Aorta (tissue), 5 donors: ENCODE measurements around the gene WWOX. TPM values are rescaled to one million over a fixed set of nuclear protein-coding genes. Genes with fewer than 3 reads are reported as not detected.

Source experiments
- ATAC-seq: fragments of 200-7000 bp; cut with Tn5 transposase; one replicate; pipeline ENCODE4 v1.9.1; 2022; ENCODE audit warnings: moderate library complexity; ENCODE audit not compliant: low FRiP score
- DNase-seq, 2 donors: peaks; one replicate each; pipeline ENCODE4 v3.0.0-alpha.2; 2020
- H3K27ac ChIP-seq, 2 donors: one replicate each; pipeline ENCODE4 v1.5.1; 2013; ENCODE audit warnings: low read length in 2 of 2, mild to moderate bottlenecking in 2 of 2, moderate library complexity in 2 of 2, control low read depth in 1 of 2, inconsistent platforms in 1 of 2, low read depth in 1 of 2
- H3K27me3 ChIP-seq, 2 donors: one replicate each; pipeline ENCODE4 v1.6.1; 2013; ENCODE audit warnings: control low read depth in 1 of 2, low read length in 1 of 2, mild to moderate bottlenecking in 1 of 2, moderate library complexity in 1 of 2; ENCODE audit not compliant: insufficient read depth in 2 of 2, control insufficient read depth in 1 of 2
- H3K36me3 ChIP-seq, 2 donors: one replicate each; pipeline ENCODE4 v1.6.1; 2013; ENCODE audit warnings: control low read depth in 1 of 2, low read length in 1 of 2, mild to moderate bottlenecking in 1 of 2; ENCODE audit not compliant: insufficient read depth in 2 of 2, control insufficient read depth in 1 of 2
- H3K4me1 ChIP-seq, 2 donors: one replicate each; pipeline ENCODE4 v1.6.1; 2013; ENCODE audit warnings: low read length in 2 of 2, control low read depth in 1 of 2, mild to moderate bottlenecking in 1 of 2, moderate library complexity in 1 of 2; ENCODE audit not compliant: insufficient read depth in 2 of 2, control insufficient read depth in 1 of 2
- H3K4me3 ChIP-seq, 2 donors: one replicate each; pipeline ENCODE4 v1.5.1; 2013; ENCODE audit warnings: low read length in 2 of 2, control low read depth in 1 of 2, mild to moderate bottlenecking in 1 of 2
- H3K9me3 ChIP-seq: one replicate; pipeline ENCODE4 v1.6.1; 2013; ENCODE audit warnings: mild to moderate bottlenecking, low read length; ENCODE audit not compliant: control insufficient read depth
- WGBS, 2 donors: extraction: QIAGEN DNeasy Blood & Tissue Kit; methylation state at CpG; one replicate each; pipeline ENCODE4 v1.1.7; 2013; 5-methylcytosine and 5-hydroxymethylcytosine counted together
- intact Hi-C, 2 donors: fragments of 100-400 bp; cut with DNase I; formaldehyde crosslinking; loops; one replicate each; pipeline versions ENCODE4 v1.14.2 to v1.15.0; 2022
- polyA plus RNA-seq, 2 donors: library from polyadenylated mRNA; stranded (reverse); fragments of 200-250 nt; gene quantifications; one replicate each; pipeline ENCODE4 v1.2.3, GENCODE V29; 2013
- total RNA-seq, 2 donors: library from RNA; stranded (reverse); fragmentation: NEBNext Ultra II Directional; extraction: Animal tissue kit (Norgen Biotek cat#: 25700); gene quantifications; one replicate each; pipeline ENCODE4 v1.2.1, GENCODE V29; 2021
- donor health status: healthy with polysubstance abuse.
- donor health status: Bipolar disorder and iron deficiency.
- donor health status: DM: no; HTN: no; CAD: no.
- donor health status: DM: no; HTN: no; CAD: no.
- donor health status: DM: yes; HTN: yes; CAD: no.

Gene WWOX
- total and polyA plus RNA-seq, 4 donors, result 11.2 to 30.9 (median 14.6) TPM

DNA sequence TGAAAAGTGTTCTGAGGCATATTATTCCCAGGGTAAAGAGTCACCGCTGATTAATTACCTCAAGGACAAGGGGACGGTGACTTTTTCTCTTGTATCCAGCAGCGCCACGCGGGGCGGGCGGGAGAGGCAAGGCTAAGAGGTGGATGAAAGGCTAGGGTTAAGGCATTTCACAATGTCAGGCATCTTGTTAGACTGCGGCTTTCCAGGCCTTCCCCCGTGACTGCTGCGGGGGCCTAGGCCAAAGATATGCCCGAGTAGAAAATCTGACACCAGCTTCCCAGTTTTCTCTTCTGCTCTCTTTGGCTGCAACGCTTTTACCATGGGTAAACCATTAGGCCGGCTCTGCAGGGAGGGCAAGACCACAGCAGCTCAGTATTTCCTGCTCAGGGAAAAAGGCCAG is 802.9 kb downstream of the WWOX start:
- DNase-seq, result no peak
- no peak for ATAC-seq
- Histone ChIP-seq H3K27me3 (no peaks in the 10 kb centered on the region), H3K36me3 (no peaks in the 10 kb centered on the region), H3K4me1 (no peaks in the 10 kb centered on the region), H3K9me3 (no peaks in the 10 kb centered on the region), H3K4me3 (no peak overlapping the region), H3K27ac (no peak overlapping the region)
- 81 to 84% methylated on average over 13 of the region's 13 CpGs for WGBS, 2 donors
- intact Hi-C loops, result no loop called here

DNA sequence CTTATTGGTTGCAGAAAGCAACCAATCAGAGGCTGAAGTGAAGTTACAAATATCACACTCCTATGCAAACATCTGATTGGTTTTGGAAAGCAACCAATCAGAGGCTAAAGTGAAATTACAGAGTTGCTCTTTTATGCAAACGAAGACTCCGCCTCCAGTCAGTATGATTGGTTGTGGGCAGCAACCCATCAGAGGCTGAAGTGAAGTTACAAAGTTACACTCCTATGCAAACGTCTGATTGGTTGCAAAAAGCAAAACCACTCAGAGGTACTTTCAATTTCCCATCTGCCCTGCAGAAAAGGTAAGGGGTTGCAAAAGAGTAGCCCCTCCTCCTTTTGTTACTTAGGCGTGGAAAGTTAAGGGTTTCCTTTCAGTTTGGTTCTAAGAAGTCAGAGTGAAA is 803.8 kb downstream of the WWOX start:
- no peak for DNase-seq
- no peak overlapping the region for H3K27ac ChIP-seq
- H3K4me1 ChIP-seq, result no peaks in the 10 kb centered on the region
- intact Hi-C loops, result no loop called here
- H3K36me3 ChIP-seq, result no peaks in the 10 kb centered on the region
- no peak overlapping the region for H3K4me3 ChIP-seq
- no peaks in the 10 kb centered on the region for H3K9me3 ChIP-seq
- ATAC-seq, result no peak
- WGBS, 2 donors, result 76 to 77% methylated on average over 4 of the region's 4 CpGs
- H3K27me3 ChIP-seq, result no peaks in the 10 kb centered on the region

DNA sequence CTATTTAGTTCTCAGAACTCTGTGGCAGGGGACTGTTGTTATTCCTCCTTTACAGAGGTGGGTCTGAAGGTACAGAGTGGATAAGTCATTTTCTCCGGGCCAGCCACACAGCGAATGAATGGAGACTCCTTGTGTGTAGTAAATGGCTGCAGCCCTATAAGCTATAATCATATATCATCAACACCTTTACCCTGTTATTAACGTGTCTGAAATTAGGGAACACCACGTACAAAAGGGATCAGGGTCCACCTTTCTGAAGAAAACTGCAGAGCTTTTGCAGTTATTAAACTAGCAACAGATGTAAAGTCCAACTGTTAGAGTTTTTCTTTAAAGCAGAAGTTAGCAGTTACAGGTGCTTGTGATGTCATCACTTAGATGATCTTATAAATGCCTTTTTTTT is 804.4 kb downstream of the WWOX start:
- Histone ChIP-seq H3K27ac (no peak overlapping the region), H3K36me3 (no peaks in the 10 kb centered on the region), H3K9me3 (no peaks in the 10 kb centered on the region), H3K27me3 (no peaks in the 10 kb centered on the region), H3K4me3 (no peak overlapping the region), H3K4me1 (no peaks in the 10 kb centered on the region)
- intact Hi-C loops, result no loop called here
- DNase-seq (no peak), ATAC-seq (no peak)
- WGBS, 2 donors, result 90 to 91% methylated on average over 4 of the region's 4 CpGs

DNA sequence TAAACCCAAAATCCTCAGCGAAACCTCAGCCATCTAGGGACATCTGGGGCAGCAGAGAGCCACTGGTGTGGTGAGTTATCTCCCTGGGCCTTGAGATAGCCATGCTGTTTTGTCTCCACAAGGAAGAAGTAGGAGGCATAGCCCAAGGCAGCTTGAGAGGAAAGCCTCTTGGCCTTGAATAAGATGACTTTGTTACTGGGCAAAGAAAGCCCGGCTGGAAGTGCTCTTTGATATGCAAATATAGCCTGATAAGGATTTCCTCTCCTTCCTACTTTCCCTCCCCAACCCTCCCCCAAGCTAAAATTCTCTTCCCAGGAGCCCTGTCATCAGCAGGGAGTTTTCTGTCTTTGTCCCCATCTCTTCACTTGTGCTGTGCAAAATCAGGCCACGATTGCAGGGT is 806.7 kb downstream of the WWOX start:
- DNase-seq, result no peak
- 69 to 72% methylated on average over 3 of the region's 3 CpGs for WGBS, 2 donors
- ATAC-seq, result no peak
- Histone ChIP-seq H3K9me3 (no peaks in the 10 kb centered on the region), H3K27me3 (no peaks in the 10 kb centered on the region), H3K27ac (no peak overlapping the region), H3K4me3 (no peak overlapping the region), H3K36me3 (no peaks in the 10 kb centered on the region), H3K4me1 (no peaks in the 10 kb centered on the region)
- intact Hi-C loops, result no loop called here

DNA sequence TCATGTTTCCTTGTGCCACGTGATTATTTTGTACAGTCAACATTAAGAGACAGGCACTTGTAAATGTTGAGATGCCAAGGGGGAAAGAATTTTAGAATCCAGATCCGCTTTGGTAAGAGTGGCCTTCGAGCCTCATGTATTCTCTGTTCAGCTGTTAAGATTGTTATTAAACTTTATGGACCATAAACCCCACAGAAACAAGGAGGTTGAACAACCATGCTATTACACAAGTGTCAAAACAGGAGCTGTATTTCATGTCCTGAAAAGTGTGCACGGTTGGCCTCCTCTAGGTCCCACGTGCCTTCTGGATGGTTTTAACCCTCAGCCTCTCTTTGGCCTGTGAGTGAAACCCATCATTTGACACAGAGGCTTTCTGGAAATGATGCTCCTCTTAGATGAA is 809.8 kb downstream of the WWOX start:
- intact Hi-C loops, result no loop called here
- Histone ChIP-seq H3K27me3 (no peaks in the 10 kb centered on the region), H3K9me3 (no peaks in the 10 kb centered on the region), H3K36me3 (no peaks in the 10 kb centered on the region), H3K4me3 (no peak overlapping the region), H3K4me1 (no peaks in the 10 kb centered on the region), H3K27ac (no peak overlapping the region)
- ATAC-seq (no peak), DNase-seq (no peak)
- WGBS, 2 donors, result 58 to 62% methylated on average over 5 of the region's 5 CpGs

DNA sequence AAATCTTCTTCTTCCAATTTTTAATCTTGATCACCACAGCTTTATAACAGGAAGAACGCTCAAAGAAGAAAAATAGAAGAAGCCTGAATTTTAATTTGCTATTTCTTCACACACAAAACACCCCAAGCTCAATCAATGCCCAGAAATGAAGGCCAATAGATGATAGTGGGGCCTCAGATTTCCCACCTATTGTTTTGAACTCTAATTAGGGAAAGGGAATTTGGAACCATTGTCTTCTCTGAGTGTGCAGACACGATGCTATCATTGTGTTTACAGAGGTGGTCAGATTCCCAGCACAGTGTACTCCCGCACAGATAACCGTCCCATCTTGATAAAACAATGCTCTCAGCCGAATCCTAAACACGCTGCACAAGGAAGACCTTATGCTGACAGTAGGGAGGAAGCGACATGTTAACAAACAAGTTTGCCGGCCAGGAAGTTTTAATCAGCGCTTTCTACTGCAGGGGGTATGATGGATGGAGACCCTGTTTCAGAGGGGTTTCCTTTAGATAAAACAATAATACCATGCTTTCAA is 816.4 kb downstream of the WWOX start:
- H3K27me3 ChIP-seq, result no peaks in the 10 kb centered on the region
- no peak overlapping the region for H3K27ac ChIP-seq
- WGBS, 2 donors, result 62 to 69% methylated on average over 9 of the region's 9 CpGs
- ATAC-seq, result no peak
- no peaks in the 10 kb centered on the region for H3K9me3 ChIP-seq
- no peak overlapping the region for H3K4me3 ChIP-seq
- no peaks in the 10 kb centered on the region for H3K36me3 ChIP-seq
- H3K4me1 ChIP-seq, result no peaks in the 10 kb centered on the region
- intact Hi-C loops, result no loop called here
- DNase-seq, result no peak

DNA sequence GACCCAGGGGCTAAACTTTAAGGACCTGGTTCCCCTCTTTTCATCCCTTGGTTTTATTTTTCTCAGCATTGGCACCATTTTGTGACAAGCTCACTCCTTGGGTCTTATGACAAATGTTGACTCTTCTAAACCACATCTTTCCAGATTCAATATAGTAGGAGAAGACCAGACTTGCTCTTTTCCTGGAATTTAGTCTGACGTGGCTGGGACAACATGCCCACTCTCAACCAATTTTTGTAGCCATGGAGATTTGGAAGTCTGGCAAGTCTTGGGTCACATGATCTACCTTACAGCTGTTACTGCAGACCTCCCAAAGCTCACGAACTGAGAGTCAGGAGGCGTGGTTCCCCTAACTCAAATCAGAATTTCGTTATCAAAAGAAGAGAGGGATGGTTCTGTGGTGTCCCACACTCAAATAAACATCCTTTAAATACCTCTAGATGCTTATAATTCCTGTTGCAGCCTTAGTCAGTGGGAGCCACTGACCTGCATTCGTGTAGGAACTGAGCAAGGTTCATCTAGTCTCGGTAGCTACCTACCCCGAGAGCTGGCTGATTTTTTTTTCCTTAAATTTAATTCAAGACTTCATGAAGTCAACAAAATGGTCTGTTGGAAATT is 817.6 kb downstream of the WWOX start:
- no peak overlapping the region for H3K4me3 ChIP-seq
- no peak for DNase-seq
- peaks cover 0 to 1% of the 10 kb centered on the region in 2 donors for H3K36me3 ChIP-seq
- no peaks in the 10 kb centered on the region for H3K27me3 ChIP-seq
- WGBS, 2 donors, result 69 to 73% methylated on average over 7 of the region's 7 CpGs
- H3K27ac ChIP-seq, result no peak overlapping the region
- intact Hi-C loops, result no loop called here
- no peaks in the 10 kb centered on the region for H3K4me1 ChIP-seq
- ATAC-seq, result no peak
- H3K9me3 ChIP-seq, result peaks cover 2% of the 10 kb centered on the region

DNA sequence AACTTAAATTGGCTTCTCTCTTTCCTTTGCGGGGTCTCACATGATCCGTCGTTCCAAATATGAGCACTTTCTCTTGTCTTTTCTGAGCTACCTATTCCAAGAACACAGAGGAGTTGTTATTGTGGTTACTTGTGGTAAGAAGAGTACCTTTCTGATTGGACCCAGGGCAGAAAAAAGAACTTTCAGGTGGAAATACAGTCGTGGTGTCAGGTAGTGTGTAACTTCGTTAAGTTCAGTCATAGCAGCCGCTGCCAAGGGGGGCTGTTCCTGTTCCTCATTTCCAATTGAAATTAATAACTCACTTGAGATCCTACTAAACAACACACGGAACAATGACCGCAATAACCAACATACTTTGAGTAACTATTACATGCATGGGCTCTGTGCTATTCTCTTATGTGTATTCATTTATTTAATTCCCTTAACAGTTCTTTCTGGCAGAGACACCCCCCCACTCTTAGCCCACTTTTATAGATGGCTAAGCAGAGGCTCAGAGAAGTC is 819.4 kb downstream of the WWOX start:
- ATAC-seq (no peak), DNase-seq (no peak)
- Histone ChIP-seq H3K36me3 (peaks cover 0 to 2% of the 10 kb centered on the region in 2 donors), H3K27me3 (no peaks in the 10 kb centered on the region), H3K4me1 (no peaks in the 10 kb centered on the region), H3K9me3 (peaks cover 2% of the 10 kb centered on the region), H3K27ac (no peak overlapping the region), H3K4me3 (no peak overlapping the region)
- 89 to 92% methylated on average over 8 of the region's 8 CpGs for WGBS, 2 donors
- intact Hi-C loops, result no loop called here

DNA sequence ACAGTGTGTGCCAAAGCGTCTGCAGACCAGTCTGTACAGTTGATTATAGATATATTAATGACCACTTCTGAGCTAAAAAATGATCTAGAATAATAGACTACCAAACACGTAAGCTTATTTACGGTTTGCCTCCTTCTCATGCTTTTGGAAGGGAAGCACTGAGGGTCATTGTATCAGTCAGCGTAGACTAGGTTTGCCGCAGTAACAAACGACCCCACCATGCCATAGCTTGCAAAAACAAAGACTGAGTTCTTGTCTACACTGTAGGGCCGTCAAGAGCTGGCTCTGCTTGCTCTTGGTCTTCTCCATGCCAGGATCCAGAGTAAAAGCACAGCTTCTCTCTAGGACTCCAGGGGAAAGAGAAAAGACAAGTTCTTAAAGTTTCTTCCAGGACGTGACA is 820.4 kb downstream of the WWOX start:
- no peaks in the 10 kb centered on the region for H3K27me3 ChIP-seq
- H3K27ac ChIP-seq, result no peak overlapping the region
- ATAC-seq, result no peak
- H3K36me3 ChIP-seq, result peaks cover 0 to 2% of the 10 kb centered on the region in 2 donors
- peaks cover 2% of the 10 kb centered on the region for H3K9me3 ChIP-seq
- intact Hi-C loops, result no loop called here
- H3K4me1 ChIP-seq, result no peaks in the 10 kb centered on the region
- no peak for DNase-seq
- H3K4me3 ChIP-seq, result no peak overlapping the region
- WGBS, 2 donors, result 78 to 80% methylated on average over 8 of the region's 8 CpGs
